ENCODE measurements around the gene FPR3. TPM values are rescaled to one million over a fixed set of nuclear protein-coding genes. Genes with fewer than 3 reads are reported as not detected.
A peak's percentile ranks its signal among the peaks of the same experiment; 100 is the strongest.

Gene FPR3
- total and polyA plus RNA-seq, 9 of the 15 experiments (the other 6 are each of a cell fraction or from before 2014, with no cell fraction given) = 0.08 to 0.51 (median 0.22) TPM; not detected in 1

DNA sequence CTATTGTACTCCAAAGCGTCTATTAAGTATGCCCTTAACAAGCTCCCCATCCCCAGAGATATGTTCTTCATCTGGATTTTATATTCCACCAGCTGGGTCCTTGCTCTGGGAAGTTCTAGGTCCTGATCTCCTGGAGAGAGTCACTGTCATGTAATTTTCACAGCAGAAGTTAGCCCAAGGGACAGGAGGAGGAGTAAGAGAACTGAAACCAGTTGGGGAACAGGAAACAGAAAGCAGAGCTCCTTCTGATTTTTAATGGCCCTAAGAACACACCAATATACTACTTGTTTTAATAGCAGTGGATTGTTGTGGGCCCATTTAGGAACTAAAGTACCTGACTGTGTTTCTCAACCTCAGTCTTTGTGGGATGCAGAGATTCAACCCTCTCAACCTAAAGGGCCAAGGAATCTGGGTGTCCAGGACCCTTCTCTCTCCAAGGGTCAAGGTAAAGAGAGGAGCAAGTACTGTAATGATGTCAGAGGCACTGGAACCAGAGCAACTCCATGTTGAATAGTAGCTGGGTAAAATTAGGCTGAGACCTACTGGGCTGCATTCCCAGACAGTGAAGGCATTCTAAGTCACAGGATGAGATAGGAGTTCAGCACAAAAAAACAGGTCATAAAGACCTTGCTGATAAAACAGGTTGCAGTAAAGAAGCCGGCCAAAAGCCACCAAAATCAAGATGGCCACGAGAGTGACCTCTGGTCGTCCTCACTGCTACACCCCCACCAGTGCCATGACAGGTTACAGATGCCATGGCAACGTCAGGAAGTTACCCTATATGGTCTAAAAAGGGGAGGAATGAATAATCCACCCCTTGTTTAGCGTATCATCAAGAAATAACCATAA, 8.1 kb upstream of the FPR3 start (continued):
- TF ChIP-seq, protein P1, sequence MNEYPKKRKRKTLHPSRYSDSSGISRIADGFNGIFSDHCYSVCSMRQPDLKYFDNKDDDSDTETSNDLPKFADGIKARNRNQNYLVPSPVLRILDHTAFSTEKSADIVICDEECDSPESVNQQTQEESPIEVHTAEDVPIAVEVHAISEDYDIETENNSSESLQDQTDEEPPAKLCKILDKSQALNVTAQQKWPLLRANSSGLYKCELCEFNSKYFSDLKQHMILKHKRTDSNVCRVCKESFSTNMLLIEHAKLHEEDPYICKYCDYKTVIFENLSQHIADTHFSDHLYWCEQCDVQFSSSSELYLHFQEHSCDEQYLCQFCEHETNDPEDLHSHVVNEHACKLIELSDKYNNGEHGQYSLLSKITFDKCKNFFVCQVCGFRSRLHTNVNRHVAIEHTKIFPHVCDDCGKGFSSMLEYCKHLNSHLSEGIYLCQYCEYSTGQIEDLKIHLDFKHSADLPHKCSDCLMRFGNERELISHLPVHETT (CRISPR knock-in tag; conservative IDR thresholded peaks at IDR 0.05 in 1 of 2, IDR thresholded peaks at IDR 0.05 in 1 of 2) = peak in 1 of 2 experiments; percentile 99; a peak in 2 of 4 replicates
- no peak for TF ChIP-seq SIRT6 (IDR thresholded peaks at IDR 0.05; ENCODE audit: low read depth, low read length)
- TF ChIP-seq MAFG (tag; conservative IDR thresholded peaks at IDR 0.05) = peak; percentile 79
- TF ChIP-seq NR2F6 (CRISPR knock-in tag; IDR thresholded peaks at IDR 0.05) = peak; percentile 96
- no peak for TF ChIP-seq PCBP2 (IDR thresholded peaks at IDR 0.05; ENCODE audit: low read depth, low read length, poor library complexity, severe bottlenecking)
- peak; percentile 97 for TF ChIP-seq HIVEP1 (CRISPR knock-in tag; IDR thresholded peaks at IDR 0.05)
- peak; percentile 99 for TF ChIP-seq ZNF395 (CRISPR knock-in tag; IDR thresholded peaks at IDR 0.05)
- TF ChIP-seq ZNF354B (CRISPR knock-in tag; IDR thresholded peaks at IDR 0.05) = peak; percentile 90
- TF ChIP-seq MED1 (CRISPR knock-in tag; IDR thresholded peaks at IDR 0.05; ENCODE audit: borderline replicate concordance) = no peak
- no peak for TF ChIP-seq ZNF277 (CRISPR knock-in tag; IDR thresholded peaks at IDR 0.05; ENCODE audit: borderline replicate concordance)
- no peak for TF ChIP-seq ZNF282 (CRISPR knock-in tag; IDR thresholded peaks at IDR 0.05)
- peak; percentile 91 for TF ChIP-seq PHTF2 (CRISPR knock-in tag; IDR thresholded peaks at IDR 0.05)
- no peak for TF ChIP-seq PBX2 (CRISPR knock-in tag; IDR thresholded peaks at IDR 0.05; ENCODE audit: low read depth)
- TF ChIP-seq PBX2 (tag; conservative IDR thresholded peaks at IDR 0.05; ENCODE audit: low read depth) = peak; percentile 83
- no peak for TF ChIP-seq NCOA6 (IDR thresholded peaks at IDR 0.05)
- peak; percentile 99 for TF ChIP-seq OTX1 (CRISPR knock-in tag; IDR thresholded peaks at IDR 0.05)
- no peak for TF ChIP-seq ZNF717 (CRISPR knock-in tag; IDR thresholded peaks at IDR 0.05)
